GM12865 (cell line): ENCODE results near the gene STUB1.

ENCODE experiments used
- DNase-seq: peaks from one replicate; pipeline ENCODE4 v3.0.0; 2010; ENCODE audit warnings: low read depth
- H3K4me3 ChIP-seq: 2 replicates; pipeline ENCODE4 v1.5.1; 2011; ENCODE audit warnings: mild to moderate bottlenecking, low read depth, low read length, control low read depth
- TF ChIP-seq, protein P1 (sequence below): IDR thresholded peaks from 2 replicates; pipeline ENCODE4 v1.5.1; 2011; ENCODE audit warnings: low read length, control low read depth, low read depth, inconsistent platforms; ENCODE audit not compliant: insufficient read depth; ENCODE audit errors: missing control alignments

The STUB1 gene

DNA sequence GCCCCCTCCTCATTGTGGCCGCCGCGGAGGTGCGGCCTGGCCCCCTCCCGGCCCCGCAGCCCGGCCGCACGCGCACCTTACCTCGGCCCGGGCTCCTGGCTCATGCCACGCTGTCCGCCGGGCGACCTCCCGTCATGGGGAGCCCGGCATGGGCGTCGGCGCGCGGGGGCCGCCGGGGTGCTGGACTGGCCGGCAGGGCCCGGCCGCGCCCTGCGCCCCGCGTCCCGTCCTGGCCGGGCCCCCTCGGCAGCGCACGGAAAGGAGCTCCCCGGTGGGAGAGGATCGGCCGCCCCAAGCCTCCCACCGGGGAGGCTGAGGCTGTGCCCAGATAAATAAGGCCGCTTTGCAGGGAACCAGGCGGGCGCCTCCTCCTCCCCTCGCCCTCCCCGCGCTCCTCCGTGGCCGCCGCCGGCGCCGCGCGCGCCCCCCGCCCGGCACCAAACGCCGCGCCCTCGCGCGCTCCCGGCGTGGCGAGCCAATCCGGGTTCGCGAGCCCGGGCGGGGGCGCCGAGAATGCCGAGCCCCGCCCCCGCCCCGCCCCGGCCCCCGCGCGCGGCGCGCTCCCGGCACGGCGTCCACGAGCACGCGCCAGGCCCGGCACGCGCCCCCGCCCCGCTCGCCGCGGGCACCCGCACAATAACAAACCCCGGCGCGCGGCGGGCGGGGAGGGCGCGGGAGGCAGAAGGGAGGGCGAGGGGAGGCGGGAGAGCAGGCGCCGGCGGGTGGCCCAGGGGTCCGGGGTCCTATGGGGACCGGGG lies 25.4 kb downstream of the STUB1 start, which contains the start of gene FBXL16:
Gene FBXL16, minus strand, starts transcription at position 371 of the 758 bp plus-strand sequence. CDS start 8,396 bp downstream, outside the sequence.
- no peak within 1 kb of the TSS for H3K4me3 ChIP-seq
- TF ChIP-seq, protein P1, sequence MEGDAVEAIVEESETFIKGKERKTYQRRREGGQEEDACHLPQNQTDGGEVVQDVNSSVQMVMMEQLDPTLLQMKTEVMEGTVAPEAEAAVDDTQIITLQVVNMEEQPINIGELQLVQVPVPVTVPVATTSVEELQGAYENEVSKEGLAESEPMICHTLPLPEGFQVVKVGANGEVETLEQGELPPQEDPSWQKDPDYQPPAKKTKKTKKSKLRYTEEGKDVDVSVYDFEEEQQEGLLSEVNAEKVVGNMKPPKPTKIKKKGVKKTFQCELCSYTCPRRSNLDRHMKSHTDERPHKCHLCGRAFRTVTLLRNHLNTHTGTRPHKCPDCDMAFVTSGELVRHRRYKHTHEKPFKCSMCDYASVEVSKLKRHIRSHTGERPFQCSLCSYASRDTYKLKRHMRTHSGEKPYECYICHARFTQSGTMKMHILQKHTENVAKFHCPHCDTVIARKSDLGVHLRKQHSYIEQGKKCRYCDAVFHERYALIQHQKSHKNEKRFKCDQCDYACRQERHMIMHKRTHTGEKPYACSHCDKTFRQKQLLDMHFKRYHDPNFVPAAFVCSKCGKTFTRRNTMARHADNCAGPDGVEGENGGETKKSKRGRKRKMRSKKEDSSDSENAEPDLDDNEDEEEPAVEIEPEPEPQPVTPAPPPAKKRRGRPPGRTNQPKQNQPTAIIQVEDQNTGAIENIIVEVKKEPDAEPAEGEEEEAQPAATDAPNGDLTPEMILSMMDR = no peak
- no peak for DNase-seq

DNA sequence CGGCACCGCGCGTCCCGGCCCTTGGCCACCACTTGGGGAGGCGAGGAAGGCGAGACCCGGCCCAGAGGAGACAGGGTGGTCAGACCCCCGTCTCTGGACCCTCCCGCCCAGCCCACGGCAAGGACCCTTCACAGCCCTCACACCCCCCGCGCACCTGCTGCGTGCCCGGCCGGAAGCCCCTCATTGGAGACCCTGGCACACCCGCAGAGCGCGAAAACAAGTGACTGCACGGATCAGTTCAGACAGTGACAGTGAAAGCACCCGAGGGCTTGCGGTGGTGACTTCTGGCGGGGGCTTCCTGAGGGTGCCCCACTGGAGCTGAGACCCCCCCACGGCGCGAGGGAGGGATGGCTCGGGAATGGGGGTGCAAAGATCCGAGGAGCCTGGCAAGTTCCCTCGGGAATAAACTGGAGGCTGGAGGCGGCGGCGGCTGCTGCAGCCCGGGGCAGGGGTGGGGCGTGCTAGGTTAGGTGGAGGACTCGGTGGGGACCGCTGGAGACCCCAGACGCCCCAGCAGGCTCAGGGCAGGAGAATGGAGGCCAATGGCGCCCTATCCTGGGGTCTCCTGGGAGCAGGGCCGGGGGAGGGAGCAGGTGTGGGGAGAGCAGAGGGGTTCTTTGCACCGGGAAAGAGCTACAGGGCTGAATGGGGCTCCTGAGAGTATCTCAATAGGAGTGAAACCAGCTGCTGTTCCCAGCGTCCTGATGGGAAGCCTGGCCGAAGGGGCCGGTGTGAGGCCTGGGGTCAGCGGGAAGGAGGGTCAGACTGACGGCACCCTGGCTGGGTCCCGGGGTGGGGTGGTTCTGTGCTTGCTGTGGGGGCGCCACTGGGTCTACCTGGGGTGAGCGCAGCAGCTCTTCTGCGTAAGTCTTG lies 26.2 kb downstream of the STUB1 start:
- H3K4me3 ChIP-seq = no peak overlapping the region
- TF ChIP-seq, protein P1 = no peak
- no peak for DNase-seq

DNA sequence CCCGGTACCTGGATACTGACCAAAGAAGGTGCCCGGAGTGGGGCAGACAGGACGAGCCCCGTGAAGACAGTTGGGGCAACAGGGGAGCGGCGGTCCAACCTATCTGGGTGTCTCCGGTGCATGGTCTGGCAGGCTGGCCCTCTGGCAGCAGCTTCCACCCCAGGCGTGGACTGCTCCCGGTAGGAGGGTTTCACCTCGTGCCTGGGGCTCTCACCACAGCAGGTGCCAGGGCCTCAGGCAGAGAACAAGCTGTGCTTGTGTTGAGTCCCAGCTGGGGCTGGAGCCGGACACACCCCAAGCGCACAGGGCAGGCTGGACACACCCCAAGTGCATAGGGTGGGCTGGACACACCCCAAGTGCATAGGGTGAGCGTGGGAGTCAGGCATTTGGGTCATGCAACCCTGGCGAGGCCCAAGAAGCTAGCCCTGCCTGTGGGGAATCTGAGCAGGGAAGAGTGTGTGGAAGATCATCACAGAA lies 26.9 kb downstream of the STUB1 start:
- TF ChIP-seq, protein P1 = no peak
- no peak for DNase-seq
- no peak overlapping the region for H3K4me3 ChIP-seq

DNA sequence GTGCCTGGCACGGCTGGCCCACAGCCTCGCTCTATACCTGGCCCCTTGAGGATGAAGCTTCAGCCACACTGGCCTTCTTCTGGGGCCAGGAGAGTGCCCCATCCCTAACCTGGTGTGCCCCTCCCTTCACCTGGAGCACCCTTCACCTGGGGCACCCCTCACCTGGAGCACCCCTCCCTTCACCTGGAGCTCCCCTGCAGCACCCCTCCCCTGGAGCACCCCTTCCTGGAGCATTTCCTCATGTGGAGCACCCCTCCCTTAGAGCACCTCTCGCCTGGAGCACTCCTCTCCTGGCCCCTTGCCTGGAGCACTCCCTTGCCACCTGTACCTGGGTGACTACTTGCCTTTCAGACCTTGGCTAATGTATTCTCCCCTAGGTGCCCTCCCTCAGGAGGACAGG lies 27.8 kb downstream of the STUB1 start:
- TF ChIP-seq, protein P1 = no peak
- DNase-seq = no peak
- no peak overlapping the region for H3K4me3 ChIP-seq

DNA sequence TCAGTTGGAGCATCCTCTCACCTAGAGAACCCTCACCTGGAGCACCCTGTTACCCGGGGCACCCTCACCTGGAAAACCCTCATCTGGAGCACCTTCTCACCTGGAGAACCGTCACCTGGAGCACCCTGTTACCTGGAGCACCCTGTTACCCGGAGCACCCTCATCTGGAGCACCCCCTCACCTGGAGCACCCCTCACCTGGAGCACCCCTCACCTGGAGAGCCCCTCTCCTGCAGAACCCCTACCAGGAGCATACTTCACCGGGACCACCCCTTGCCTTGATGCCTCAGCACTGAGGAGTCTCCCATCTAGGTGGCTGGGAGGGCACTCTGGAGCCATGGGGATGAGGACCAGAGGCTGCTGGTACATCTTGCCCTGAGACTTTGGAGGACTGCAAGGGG lies 28.7 kb downstream of the STUB1 start:
- no peak overlapping the region for H3K4me3 ChIP-seq
- TF ChIP-seq, protein P1 = no peak
- no peak for DNase-seq

DNA sequence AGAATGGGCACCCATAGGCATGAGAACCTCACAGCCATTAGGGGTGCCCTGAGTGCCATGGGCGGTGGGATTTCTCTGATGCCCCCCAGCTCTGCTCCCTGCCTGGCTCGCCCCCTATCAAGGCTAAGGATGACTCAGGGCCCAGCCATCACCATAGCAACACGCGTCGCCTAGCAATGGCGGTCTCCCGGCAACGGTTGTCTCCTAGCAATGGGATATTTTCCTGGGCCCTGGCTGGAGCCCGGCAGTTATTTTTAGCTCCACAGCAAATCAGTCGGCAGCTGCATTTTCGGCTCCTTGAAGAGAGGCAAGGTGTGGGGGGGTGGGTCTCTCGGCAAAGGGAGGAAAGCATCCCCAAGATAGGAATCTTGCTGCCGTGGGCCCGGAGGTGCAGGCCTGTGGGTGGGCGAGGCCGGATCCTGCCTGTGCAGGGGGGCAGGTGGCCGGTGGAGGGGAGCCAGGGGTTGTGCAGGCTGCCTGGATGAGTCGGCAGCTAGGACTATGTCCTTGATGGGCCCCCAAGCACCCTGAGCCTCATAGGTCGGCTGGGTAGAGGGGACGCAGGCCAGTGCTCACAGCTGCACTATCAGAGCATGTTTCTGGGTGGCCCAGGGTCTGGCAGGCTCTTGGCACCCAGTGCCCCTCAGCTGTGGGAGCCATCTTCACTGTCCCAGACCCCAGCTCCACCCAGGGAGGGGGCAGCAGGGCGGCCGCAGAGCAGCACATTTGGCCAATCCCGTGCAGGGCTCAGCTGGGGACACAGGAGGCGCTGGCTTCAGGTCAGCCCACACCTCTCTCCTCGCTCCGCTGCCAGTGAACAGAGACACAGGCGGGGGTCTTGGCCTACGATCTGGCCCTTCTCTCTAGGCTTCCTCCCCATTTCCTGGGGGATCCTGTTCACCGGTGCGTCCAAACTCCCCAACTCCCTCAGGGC lies 29.6 kb downstream of the STUB1 start:
- DNase-seq = no peak
- TF ChIP-seq, protein P1 = no peak
- no peak overlapping the region for H3K4me3 ChIP-seq
